ENCODE measurements around the gene FNDC5. TPM values are rescaled to one million over a fixed set of nuclear protein-coding genes. Genes with fewer than 3 reads are reported as not detected.

The FNDC5 gene
- total RNA-seq, 1 experiment from 2014 or later: 4.5 TPM

- H3K4me1 Mint-ChIP-seq: peaks cover 4 to 38% of the 10 kb centered on the region in 2 experiments; a peak in 3 of 4 replicates
- H2BK5ac ChIP-seq (ENCODE audit: insufficient read length, low read length): no peak overlapping the region
- no peaks in the 10 kb centered on the region; a peak in 1 of 5 replicates for H3K9me3 Mint-ChIP-seq
- no peaks in the 10 kb centered on the region for H3K4me1 ChIP-seq (ENCODE audit: insufficient read depth, low read length)
- H3K27ac ChIP-seq (ENCODE audit: insufficient read length, low read depth, low read length): no peak overlapping the region
- no peak overlapping the region for H2BK20ac ChIP-seq (ENCODE audit: low read depth, low read length, poor library complexity, severe bottlenecking)
- H4K20me1 ChIP-seq (ENCODE audit: control insufficient read depth, insufficient read depth, insufficient read length): no peaks in the 10 kb centered on the region
- H3K4me3 Mint-ChIP-seq: no peak overlapping the region
- no peak overlapping the region for H2AFZ ChIP-seq (ENCODE audit: low read length)
- no peak overlapping the region for H3K4me2 ChIP-seq (ENCODE audit: insufficient read depth, insufficient read length, low read length)
- H4K8ac ChIP-seq (replicated peaks; ENCODE audit: insufficient read length, low read depth, low read length): no peak overlapping the region
- no peak for TF ChIP-seq CTCF (conservative IDR thresholded peaks at IDR 0.05)
- no peaks in the 10 kb centered on the region for H3K36me3 Mint-ChIP-seq (ENCODE audit: insufficient read depth in 1 of 3, low read depth in 3 of 3)
- no peak overlapping the region for H3K56ac ChIP-seq (ENCODE audit: insufficient read length, low read depth, low read length)
- H3K14ac ChIP-seq (ENCODE audit: insufficient read depth, low read length): no peak overlapping the region
- no peaks in the 10 kb centered on the region for H3K79me2 ChIP-seq (ENCODE audit: insufficient read depth, low read length)
- DNase-seq: no peak
- H2AK5ac ChIP-seq (ENCODE audit: insufficient read length, low read length): no peak overlapping the region
- no peaks in the 10 kb centered on the region for H3K79me1 ChIP-seq (ENCODE audit: insufficient read depth, low read depth, low read length, poor library complexity, severe bottlenecking)
- no peak overlapping the region for H2BK15ac ChIP-seq (ENCODE audit: low read depth, low read length)
- no peak overlapping the region for H2BK120ac ChIP-seq (ENCODE audit: low read depth, low read length, poor library complexity, severe bottlenecking)
- no peaks in the 10 kb centered on the region; the same call in 1 of the 2 replicates for H3K27me3 ChIP-seq (ENCODE audit: insufficient read depth, low read length)
- H3K27ac Mint-ChIP-seq: no peak overlapping the region
- no peak overlapping the region for H4K5ac ChIP-seq (ENCODE audit: insufficient read length, low read depth, low read length)
- no peaks in the 10 kb centered on the region for H3K23me2 ChIP-seq (ENCODE audit: insufficient read length, low read depth, low read length, poor library complexity, severe bottlenecking)
- no peak overlapping the region for H3K23ac ChIP-seq (ENCODE audit: insufficient read length, low read depth, low read length)
- no peak overlapping the region for H3K18ac ChIP-seq (ENCODE audit: insufficient read length, low read depth, low read length)
- H3K9me3 ChIP-seq (ENCODE audit: control insufficient read depth, low read depth, low read length): no peaks in the 10 kb centered on the region
- no peak overlapping the region for H2BK12ac ChIP-seq (ENCODE audit: insufficient read length, low read depth, low read length)
- H4K91ac ChIP-seq (ENCODE audit: insufficient read length, low read depth, low read length): no peak overlapping the region
- H3T11ph ChIP-seq (ENCODE audit: low read length): no peak overlapping the region
- no CpG with 5 or more reads among the region's 7 CpGs for WGBS (ENCODE audit: extremely low coverage, insufficient read length, low lambda C conversion rate)
- H3K27me3 Mint-ChIP-seq (ENCODE audit: low read depth): peaks cover 45% of the 10 kb centered on the region
- H3K4ac ChIP-seq (ENCODE audit: low read depth, low read length): no peak overlapping the region
- no peak overlapping the region for H3K9ac ChIP-seq (ENCODE audit: extremely low read depth, insufficient read length, low read length)
These were observed 12.8 kb upstream of the FNDC5 start for GRCh38 chr1:32883338-32884031.
